Measurements from ENCODE around the gene VAV3. TPM values are rescaled to one million over a fixed set of nuclear protein-coding genes. Genes with fewer than 3 reads are reported as not detected.

VAV3 gene
- total and polyA plus RNA-seq, 10 of the 15 experiments (the other 5 are each of a cell fraction or from before 2014, with no cell fraction given): 0.84 to 5.5 (median 3.4) TPM

GRCh38 chr1:107668762-107669161, 296.2 kb downstream of the VAV3 start (continued):
- TF ChIP-seq TBL1XR1 (IDR thresholded peaks at IDR 0.05; ENCODE audit: low read depth, low read length) (no peak), IKZF1 (conservative IDR thresholded peaks at IDR 0.05) (no peak), ZNF384 (IDR thresholded peaks at IDR 0.05; ENCODE audit: borderline replicate concordance, low read depth, low read length) (no peak), CHD4 (IDR thresholded peaks at IDR 0.05) (no peak), IRF3 (IDR thresholded peaks at IDR 0.05) (no peak), RELA (IDR thresholded peaks at IDR 0.05; ENCODE audit: borderline replicate concordance, partially characterized antibody) (no peak)

- ATAC-seq: no peak
- BruUV-seq (replicated peaks): no TSS peak
- in situ Hi-C loops (cut with MboI): no loop called here
Measured at GRCh38 chr1:107666493-107666892, 298.5 kb downstream of the VAV3 start.

More at GRCh38 chr1:107666493-107666892, 298.5 kb downstream of the VAV3 start:
- Histone ChIP-seq H3K9ac (ENCODE audit: control insufficient read depth, insufficient read depth, low read length) (no peak overlapping the region), H3K36me3 (ENCODE audit: control insufficient read depth in 2 of 2, insufficient read depth in 2 of 2, low read length in 1 of 2) (no peaks in the 10 kb centered on the region), H2AFZ (ENCODE audit: control insufficient read depth, low read depth, low read length) (no peak overlapping the region), H3K4me2 (ENCODE audit: control insufficient read depth, insufficient read depth) (no peak overlapping the region), H3K9me3 (replicated peaks; ENCODE audit: control insufficient read depth, insufficient read depth, low read length) (no peaks in the 10 kb centered on the region), H3K4me1 (ENCODE audit: control insufficient read depth, insufficient read depth, low read length) (no peaks in the 10 kb centered on the region), H3K27ac (ENCODE audit: control insufficient read depth, insufficient read depth) (no peak overlapping the region), H3K4me3 (no peak overlapping the region), H3K79me2 (ENCODE audit: control insufficient read depth, insufficient read depth, low read length) (no peaks in the 10 kb centered on the region), H4K20me1 (ENCODE audit: control insufficient read depth, insufficient read depth) (no peaks in the 10 kb centered on the region), H3K27me3 (replicated peaks in 1 of 2; ENCODE audit: control insufficient read depth in 2 of 2, insufficient read depth in 2 of 2, low read length in 1 of 2) (no peaks in the 10 kb centered on the region)
- POLR2A ChIA-PET: no interaction called here
- intact Hi-C loops (cut with micrococcal nuclease; ENCODE audit: unreplicated experiment): no loop called here
- SMC1A ChIA-PET (ENCODE audit: uncharacterized antibody, unreplicated experiment): no interaction called here
- CTCF ChIA-PET: no interaction called here
- no peak for DNase-seq (ENCODE audit: low read depth, low spot score)
- WGBS (ENCODE audit: insufficient coverage, insufficient replicate concordance, low lambda C conversion rate, missing lambda C conversion rate): 36% methylated on average over 5 of the region's 5 CpGs
- RAD21 ChIA-PET (ENCODE audit: unreplicated experiment): no interaction called here
- FAIRE-seq: no peak
- TF ChIP-seq RBBP5 (conservative IDR thresholded peaks at IDR 0.05) (no peak), EZH2 (IDR thresholded peaks at IDR 0.05; ENCODE audit: borderline replicate concordance, control insufficient read depth, low read depth, low read length) (no peak), PKNOX1 (IDR thresholded peaks at IDR 0.05) (no peak), MYB (IDR thresholded peaks at IDR 0.05; ENCODE audit: borderline replicate concordance, low read depth, low read length) (no peak), STAT1 (conservative IDR thresholded peaks at IDR 0.05) (no peak), KDM1A (IDR thresholded peaks at IDR 0.05; ENCODE audit: borderline replicate concordance) (no peak), BRCA1 (IDR thresholded peaks at IDR 0.05; ENCODE audit: low read depth, low read length) (no peak), EP300 (IDR thresholded peaks at IDR 0.05; ENCODE audit: borderline replicate concordance in 1 of 2, control insufficient read depth in 1 of 2, low read depth in 2 of 2, low read length in 2 of 2) (no peak), GABPA (IDR thresholded peaks at IDR 0.05; ENCODE audit: low read depth) (no peak)

All from GM12878 (cell line).